Neural progenitor cell (in vitro differentiated cells): ENCODE results near the gene MED27. TPM values are rescaled to one million over a fixed set of nuclear protein-coding genes. Genes with fewer than 3 reads are reported as not detected.

Experiments
- DNase-seq: peaks from one replicate; pipeline ENCODE4 v3.0.0-alpha.2; 2016; ENCODE audit warnings: low spot score
- H2AFZ ChIP-seq: fragments of 200-600 bp; sonication (generic); replicated peaks from 2 replicates; pipeline ENCODE4 v1.6.1; 2016; ENCODE audit warnings: antibody characterized with exemption
- H3F3A ChIP-seq: fragments of 200-600 bp; sonication (generic); 2 replicates; pipeline ENCODE4 v1.6.1; 2016; ENCODE audit warnings: antibody characterized with exemption, low read depth
- H3K27ac ChIP-seq: fragments of 200-600 bp; sonication (generic); 2 replicates; pipeline ENCODE4 v1.5.1; 2016; ENCODE audit warnings: mild to moderate bottlenecking
- H3K27me3 ChIP-seq: fragments of 200-600 bp; sonication (generic); 2 replicates; pipeline ENCODE4 v1.6.1; 2016; ENCODE audit warnings: mild to moderate bottlenecking, moderate library complexity
- H3K36me3 ChIP-seq: fragments of 200-600 bp; sonication (generic); 2 replicates; pipeline ENCODE4 v1.5.1; 2016
- H3K4me1 ChIP-seq: fragments of 200-600 bp; sonication (generic); 2 replicates; pipeline ENCODE4 v1.6.1; 2016; ENCODE audit warnings: mixed run types
- H3K4me2 ChIP-seq: fragments of 200-600 bp; sonication (generic); 2 replicates; pipeline ENCODE4 v1.6.1; 2016
- H3K4me3 ChIP-seq: fragments of 200-600 bp; sonication (generic); 2 replicates; pipeline ENCODE4 v1.5.1; 2016
- H3K79me2 ChIP-seq: fragments of 200-600 bp; sonication (generic); 2 replicates; pipeline ENCODE4 v1.6.1; 2016; ENCODE audit warnings: low read depth
- H3K9ac ChIP-seq: fragments of 200-600 bp; sonication (generic); 2 replicates; pipeline ENCODE4 v1.6.1; 2016
- H3K9me3 ChIP-seq: fragments of 200-600 bp; sonication (generic); 2 replicates; pipeline ENCODE4 v1.5.1; 2016; ENCODE audit warnings: low read depth
- H4K20me1 ChIP-seq: fragments of 200-600 bp; sonication (generic); 2 replicates; pipeline ENCODE4 v1.6.1; 2016; ENCODE audit warnings: low read depth
- H3K27ac Mint-ChIP-seq: 3 replicates; pipeline ENCODE4 v1.8.0; 2021; ENCODE audit warnings: mixed read lengths
- H3K27me3 Mint-ChIP-seq: 2 replicates; pipeline ENCODE4 v1.8.0; 2022; ENCODE audit warnings: low read depth, mild to moderate bottlenecking, inconsistent platforms, moderate library complexity, mixed read lengths; ENCODE audit not compliant: insufficient read depth
- H3K36me3 Mint-ChIP-seq: 3 replicates; pipeline ENCODE4 v1.8.0; 2021; ENCODE audit warnings: mixed read lengths
- H3K4me1 Mint-ChIP-seq: 3 replicates; pipeline ENCODE4 v1.8.0; 2021; ENCODE audit warnings: mixed read lengths
- H3K4me3 Mint-ChIP-seq: 3 replicates; pipeline ENCODE4 v1.8.0; 2021; ENCODE audit warnings: mild to moderate bottlenecking, moderate library complexity, mixed read lengths
- H3K9me3 Mint-ChIP-seq: 3 replicates; pipeline ENCODE4 v1.8.0; 2020; ENCODE audit warnings: mixed read lengths
- CTCF ChIP-seq: fragments of 200-600 bp; sonication (generic); IDR thresholded peaks from 2 replicates; pipeline ENCODE4 v1.5.1; 2017; ENCODE audit warnings: antibody characterized with exemption, mild to moderate bottlenecking
- EZH2 ChIP-seq: fragments of 200-600 bp; sonication (generic); IDR thresholded peaks from 2 replicates; pipeline ENCODE4 v1.6.1; 2017; ENCODE audit warnings: antibody characterized with exemption, mild to moderate bottlenecking, moderate library complexity
- EZH2phosphoT487 ChIP-seq: fragments of 200-600 bp; sonication (generic); IDR thresholded peaks from 2 replicates; pipeline ENCODE4 v1.6.1; 2017; ENCODE audit warnings: antibody characterized with exemption
- total RNA-seq: library from RNA; depleted of rRNA; stranded (reverse); fragments of >200 nt; gene quantifications from 2 replicates; pipeline ENCODE4 v1.2.3, GENCODE V29; 2015; ENCODE audit warnings: low replicate concordance

MED27 gene
- total RNA-seq, 1 donor from 2014 or later = 15.1 TPM

DNA sequence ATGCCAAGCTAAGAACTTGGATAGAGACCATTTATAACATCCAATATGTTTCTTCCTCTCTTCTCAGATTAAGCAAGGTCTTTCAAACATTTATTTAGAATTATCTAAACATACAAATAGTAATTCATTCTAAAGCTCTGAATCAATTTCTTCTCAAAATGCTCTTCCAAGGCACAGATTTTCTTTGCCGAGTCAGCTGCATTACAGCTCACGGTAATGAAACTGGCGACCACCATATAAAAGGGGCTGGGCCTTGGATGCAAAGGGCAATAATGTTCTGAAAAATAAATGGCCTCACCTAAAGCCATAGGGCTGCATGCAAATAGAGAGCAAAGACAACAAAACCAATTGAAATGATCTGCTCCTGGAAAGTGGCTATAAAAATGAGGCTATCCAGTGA lies 63.8 kb downstream of the MED27 start:
- Histone ChIP-seq H3K4me1 (peaks cover 6% of the 10 kb centered on the region), H3K4me2 (no peak overlapping the region), H3K36me3 (no peaks in the 10 kb centered on the region), H3K27me3 (no peaks in the 10 kb centered on the region), H3K79me2 (peaks cover 21% of the 10 kb centered on the region), H3K27ac (no peak overlapping the region), H2AFZ (no peak overlapping the region), H3F3A (no peaks in the 10 kb centered on the region), H4K20me1 (peaks cover 33% of the 10 kb centered on the region), H3K4me3 (no peak overlapping the region), H3K9ac (no peak overlapping the region), H3K9me3 (no peaks in the 10 kb centered on the region)
- H3K9me3 Mint-ChIP-seq = no peaks in the 10 kb centered on the region
- H3K27ac Mint-ChIP-seq = no peak overlapping the region
- no peaks in the 10 kb centered on the region for H3K27me3 Mint-ChIP-seq
- peaks cover 10% of the 10 kb centered on the region for H3K4me1 Mint-ChIP-seq
- TF ChIP-seq CTCF = no peak
- TF ChIP-seq EZH2phosphoT487 = no peak
- TF ChIP-seq EZH2 = no peak
- H3K4me3 Mint-ChIP-seq = no peak overlapping the region
- DNase-seq = no peak
- H3K36me3 Mint-ChIP-seq = peaks cover 6% of the 10 kb centered on the region

- Histone ChIP-seq H3K27me3 (no peaks in the 10 kb centered on the region), H3K27ac (no peak overlapping the region), H3K79me2 (peaks cover 18% of the 10 kb centered on the region), H3K36me3 (no peaks in the 10 kb centered on the region), H3K4me1 (no peaks in the 10 kb centered on the region), H2AFZ (no peak overlapping the region), H3K4me3 (no peak overlapping the region), H3K4me2 (no peak overlapping the region), H3K9me3 (no peaks in the 10 kb centered on the region), H3K9ac (no peak overlapping the region), H3F3A (no peaks in the 10 kb centered on the region), H4K20me1 (peaks cover 18% of the 10 kb centered on the region)
- DNase-seq = no peak
- Mint-ChIP-seq H3K4me3 (no peak overlapping the region), H3K9me3 (no peaks in the 10 kb centered on the region), H3K36me3 (peaks cover 6% of the 10 kb centered on the region), H3K4me1 (peaks cover 7% of the 10 kb centered on the region), H3K27me3 (no peaks in the 10 kb centered on the region), H3K27ac (no peak overlapping the region)
- TF ChIP-seq EZH2 = no peak
- TF ChIP-seq EZH2phosphoT487 = no peak
- TF ChIP-seq CTCF = no peak
Observed at GRCh38 chr9:132014218-132014805, 65.4 kb downstream of the MED27 start.

GRCh38 chr9:132012704-132013357 lies 66.8 kb downstream of the MED27 start:
- no peak overlapping the region for H2AFZ ChIP-seq
- no peak for DNase-seq
- no peaks in the 10 kb centered on the region for H3K27me3 Mint-ChIP-seq
- no peaks in the 10 kb centered on the region for H3K9me3 Mint-ChIP-seq
- H3K79me2 ChIP-seq = peaks cover 14% of the 10 kb centered on the region
- TF ChIP-seq CTCF (no peak), EZH2 (no peak), EZH2phosphoT487 (no peak)
- no peaks in the 10 kb centered on the region for H3K9me3 ChIP-seq
- peaks cover 7% of the 10 kb centered on the region for H3K4me1 Mint-ChIP-seq
- no peak overlapping the region for H3K27ac Mint-ChIP-seq
- no peak overlapping the region for H3K4me3 Mint-ChIP-seq
- peaks cover 16% of the 10 kb centered on the region for H4K20me1 ChIP-seq
- peaks cover 6% of the 10 kb centered on the region for H3K36me3 Mint-ChIP-seq
- no peaks in the 10 kb centered on the region for H3K36me3 ChIP-seq
- H3K4me3 ChIP-seq = no peak overlapping the region
- no peak overlapping the region for H3K9ac ChIP-seq
- no peak overlapping the region for H3K27ac ChIP-seq
- peaks cover 1% of the 10 kb centered on the region for H3K4me1 ChIP-seq
- H3K27me3 ChIP-seq = no peaks in the 10 kb centered on the region
- no peaks in the 10 kb centered on the region for H3F3A ChIP-seq
- H3K4me2 ChIP-seq = no peak overlapping the region
